Measurements from ENCODE around the gene ZIM2.

The ZIM2 gene

GRCh38 chr19:56760842-56761241 lies 79.7 kb downstream of the ZIM2 start:
- no peak for TF ChIP-seq CTCF (IDR thresholded peaks at IDR 0.05; ENCODE audit: borderline replicate concordance, insufficient read depth, low read depth, low read length)
- H3K4me3 ChIP-seq (ENCODE audit: low read depth, low read length) = no peak overlapping the region

- TF ChIP-seq CTCF (IDR thresholded peaks at IDR 0.05; ENCODE audit: borderline replicate concordance, insufficient read depth, low read depth, low read length) = no peak
- no peak overlapping the region for H3K4me3 ChIP-seq (ENCODE audit: low read depth, low read length)
Observed at GRCh38 chr19:56759531-56759930, 81.0 kb downstream of the ZIM2 start.

GRCh38 chr19:56751078-56751489 lies 89.4 kb downstream of the ZIM2 start:
- TF ChIP-seq CTCF (IDR thresholded peaks at IDR 0.05; ENCODE audit: borderline replicate concordance, insufficient read depth, low read depth, low read length) = no peak
- H3K4me3 ChIP-seq (ENCODE audit: low read depth, low read length) = no peak overlapping the region

- H3K4me3 ChIP-seq (ENCODE audit: low read depth, low read length) = no peak overlapping the region
- no peak for TF ChIP-seq CTCF (IDR thresholded peaks at IDR 0.05; ENCODE audit: borderline replicate concordance, insufficient read depth, low read depth, low read length)
Observed at GRCh38 chr19:56750658-56751057, 89.9 kb downstream of the ZIM2 start.

GRCh38 chr19:56748378-56748777 lies 92.1 kb downstream of the ZIM2 start:
- no peak overlapping the region for H3K4me3 ChIP-seq (ENCODE audit: low read depth, low read length)
- TF ChIP-seq CTCF (IDR thresholded peaks at IDR 0.05; ENCODE audit: borderline replicate concordance, insufficient read depth, low read depth, low read length) = no peak

- no peak overlapping the region for H3K4me3 ChIP-seq (ENCODE audit: low read depth, low read length)
- no peak for TF ChIP-seq CTCF (IDR thresholded peaks at IDR 0.05; ENCODE audit: borderline replicate concordance, insufficient read depth, low read depth, low read length)
Observed at GRCh38 chr19:56746367-56746766, 94.2 kb downstream of the ZIM2 start.

GRCh38 chr19:56740501-56740900 lies 100.0 kb downstream of the ZIM2 start:
- H3K4me3 ChIP-seq (ENCODE audit: low read depth, low read length) = no peak overlapping the region
- TF ChIP-seq CTCF (IDR thresholded peaks at IDR 0.05; ENCODE audit: borderline replicate concordance, insufficient read depth, low read depth, low read length) = no peak

Measured in GM12875 (cell line).